ENCODE measurements around the gene ARHGAP10. TPM values are rescaled to one million over a fixed set of nuclear protein-coding genes. Genes with fewer than 3 reads are reported as not detected.
A peak's percentile ranks its signal among the peaks of the same experiment; 100 is the strongest.

The ARHGAP10 gene
- total and polyA plus RNA-seq, 5 donors from 2014 or later = 2.9 to 14.1 (median 4.7) TPM

- no peaks in the 10 kb centered on the region for H3K36me3 ChIP-seq (ENCODE audit: control insufficient read depth, insufficient read depth, low read length)
- Mint-ChIP-seq H3K27ac (peak overlapping the region; percentile 88 to 98 (median 97)), H3K36me3 (peaks cover 4% of the 10 kb centered on the region), H3K4me3 (peak overlapping the region in 2 of 4 donors; percentile 15 to 21), H3K4me1 (peaks cover 35 to 96% (median 81%) of the 10 kb centered on the region in 4 donors), H3K27me3 (no peaks in the 10 kb centered on the region), H3K9me3 (peaks cover 0 to 14% (median 1%) of the 10 kb centered on the region in 7 donors)
- H3K4me1 ChIP-seq (ENCODE audit: control insufficient read depth, insufficient read depth, low read length, poor library complexity, severe bottlenecking) = peaks cover 71% of the 10 kb centered on the region
- peaks cover 0 to 2% of the 10 kb centered on the region in 2 experiments for H3K9me3 ChIP-seq (ENCODE audit: control insufficient read depth in 2 of 2, low read length in 2 of 2)
- ATAC-seq (ENCODE audit: low read depth in 2 of 2) (no peak), DNase-seq (peak in 1 of 3 donors; percentile 51)
- H3K4me3 ChIP-seq (ENCODE audit: low read depth, low read length) = peak overlapping the region; percentile 0
- H3K27ac ChIP-seq (ENCODE audit: insufficient read depth, low read length, poor library complexity, severe bottlenecking) = peak overlapping the region; percentile 66
- H3K27me3 ChIP-seq (ENCODE audit: control insufficient read depth, insufficient read depth, low read length) = no peaks in the 10 kb centered on the region
Measured at GRCh38 chr4:148055844-148056243, 324.0 kb downstream of the ARHGAP10 start.

- Mint-ChIP-seq H3K27me3 (no peaks in the 10 kb centered on the region), H3K4me1 (peaks cover 44 to 96% (median 81%) of the 10 kb centered on the region in 4 donors), H3K4me3 (peak overlapping the region; percentile 3 to 73 (median 60)), H3K9me3 (peaks cover 0 to 14% (median 1%) of the 10 kb centered on the region in 7 donors), H3K27ac (peak overlapping the region; percentile 79 to 97 (median 79)), H3K36me3 (peaks cover 4% of the 10 kb centered on the region)
- Histone ChIP-seq H3K4me3 (ENCODE audit: low read depth, low read length) (peak overlapping the region; percentile 28), H3K4me1 (ENCODE audit: control insufficient read depth, insufficient read depth, low read length, poor library complexity, severe bottlenecking) (peaks cover 65% of the 10 kb centered on the region), H3K36me3 (ENCODE audit: control insufficient read depth, insufficient read depth, low read length) (no peaks in the 10 kb centered on the region), H3K27ac (ENCODE audit: insufficient read depth, low read length, poor library complexity, severe bottlenecking) (peak overlapping the region; percentile 66), H3K27me3 (ENCODE audit: control insufficient read depth, insufficient read depth, low read length) (no peaks in the 10 kb centered on the region), H3K9me3 (ENCODE audit: control insufficient read depth in 2 of 2, low read length in 2 of 2) (peaks cover 0 to 2% of the 10 kb centered on the region in 2 experiments)
- ATAC-seq (ENCODE audit: low read depth in 2 of 2) (peak; percentile 52 to 63), DNase-seq (peak; percentile 13 to 90 (median 44))
Measured at GRCh38 chr4:148056879-148057278, 325.0 kb downstream of the ARHGAP10 start.

GRCh38 chr4:148057516-148057915, 325.6 kb downstream of the ARHGAP10 start:
- Mint-ChIP-seq H3K4me1 (peaks cover 41 to 96% (median 78%) of the 10 kb centered on the region in 4 donors), H3K27ac (peak overlapping the region; percentile 79 to 97 (median 79)), H3K4me3 (peak overlapping the region in 2 of 4 donors; percentile 24 to 61), H3K9me3 (peaks cover 0 to 14% (median 1%) of the 10 kb centered on the region in 7 donors), H3K27me3 (no peaks in the 10 kb centered on the region), H3K36me3 (peaks cover 4% of the 10 kb centered on the region)
- ATAC-seq (ENCODE audit: low read depth in 2 of 2) (no peak), DNase-seq (no peak)
- Histone ChIP-seq H3K36me3 (ENCODE audit: control insufficient read depth, insufficient read depth, low read length) (no peaks in the 10 kb centered on the region), H3K4me3 (ENCODE audit: low read depth, low read length) (no peak overlapping the region), H3K9me3 (ENCODE audit: control insufficient read depth in 2 of 2, low read length in 2 of 2) (peaks cover 0 to 2% of the 10 kb centered on the region in 2 experiments), H3K27me3 (ENCODE audit: control insufficient read depth, insufficient read depth, low read length) (no peaks in the 10 kb centered on the region), H3K4me1 (ENCODE audit: control insufficient read depth, insufficient read depth, low read length, poor library complexity, severe bottlenecking) (peaks cover 59% of the 10 kb centered on the region), H3K27ac (ENCODE audit: insufficient read depth, low read length, poor library complexity, severe bottlenecking) (peak overlapping the region; percentile 66)

GRCh38 chr4:148057984-148058859, 326.3 kb downstream of the ARHGAP10 start:
- no peak overlapping the region for H3K27ac ChIP-seq (ENCODE audit: insufficient read depth, low read length, poor library complexity, severe bottlenecking)
- H3K4me3 ChIP-seq (ENCODE audit: low read depth, low read length) = no peak overlapping the region
- ATAC-seq (ENCODE audit: low read depth in 2 of 2) (no peak), DNase-seq (no peak)
- H3K27me3 ChIP-seq (ENCODE audit: control insufficient read depth, insufficient read depth, low read length) = no peaks in the 10 kb centered on the region
- H3K4me1 ChIP-seq (ENCODE audit: control insufficient read depth, insufficient read depth, low read length, poor library complexity, severe bottlenecking) = peaks cover 52% of the 10 kb centered on the region
- peaks cover 0 to 14% (median 1%) of the 10 kb centered on the region in 7 donors for H3K9me3 Mint-ChIP-seq
- H3K36me3 Mint-ChIP-seq = peaks cover 4% of the 10 kb centered on the region
- H3K27me3 Mint-ChIP-seq = no peaks in the 10 kb centered on the region
- peaks cover 0 to 2% of the 10 kb centered on the region in 2 experiments for H3K9me3 ChIP-seq (ENCODE audit: control insufficient read depth in 2 of 2, low read length in 2 of 2)
- H3K36me3 ChIP-seq (ENCODE audit: control insufficient read depth, insufficient read depth, low read length) = no peaks in the 10 kb centered on the region
- H3K4me3 Mint-ChIP-seq = peak overlapping the region in 2 of 4 donors; percentile 14 to 24
- H3K27ac Mint-ChIP-seq = peak overlapping the region; percentile 79 to 97 (median 87)
- H3K4me1 Mint-ChIP-seq = peaks cover 37 to 92% (median 72%) of the 10 kb centered on the region in 4 donors

- H3K27me3 Mint-ChIP-seq = no peaks in the 10 kb centered on the region
- H3K9me3 Mint-ChIP-seq = peaks cover 0 to 14% (median 0%) of the 10 kb centered on the region in 7 donors
- Histone ChIP-seq H3K4me3 (ENCODE audit: low read depth, low read length) (peak overlapping the region; percentile 90), H3K27ac (ENCODE audit: insufficient read depth, low read length, poor library complexity, severe bottlenecking) (no peak overlapping the region), H3K9me3 (ENCODE audit: control insufficient read depth in 2 of 2, low read length in 2 of 2) (peaks cover 0 to 2% of the 10 kb centered on the region in 2 experiments), H3K4me1 (ENCODE audit: control insufficient read depth, insufficient read depth, low read length, poor library complexity, severe bottlenecking) (peaks cover 37% of the 10 kb centered on the region), H3K27me3 (ENCODE audit: control insufficient read depth, insufficient read depth, low read length) (no peaks in the 10 kb centered on the region), H3K36me3 (ENCODE audit: control insufficient read depth, insufficient read depth, low read length) (peaks cover 5% of the 10 kb centered on the region)
- H3K4me1 Mint-ChIP-seq = peaks cover 25 to 80% (median 57%) of the 10 kb centered on the region in 4 donors
- H3K4me3 Mint-ChIP-seq = peak overlapping the region; percentile 67 to 86 (median 80)
- DNase-seq (no peak), ATAC-seq (ENCODE audit: low read depth in 2 of 2) (no peak)
- peak overlapping the region; percentile 81 to 96 (median 94) for H3K27ac Mint-ChIP-seq
- H3K36me3 Mint-ChIP-seq = peaks cover 13% of the 10 kb centered on the region
Measured at GRCh38 chr4:148059617-148060180, 327.8 kb downstream of the ARHGAP10 start.

- no peaks in the 10 kb centered on the region for H3K27me3 ChIP-seq (ENCODE audit: control insufficient read depth, insufficient read depth, low read length)
- H3K27ac Mint-ChIP-seq = peak overlapping the region; percentile 89 to 97 (median 94)
- peaks cover 29% of the 10 kb centered on the region for H3K4me1 ChIP-seq (ENCODE audit: control insufficient read depth, insufficient read depth, low read length, poor library complexity, severe bottlenecking)
- H3K36me3 ChIP-seq (ENCODE audit: control insufficient read depth, insufficient read depth, low read length) = peaks cover 10% of the 10 kb centered on the region
- DNase-seq = peak in 2 of 3 donors; percentile 48 to 88
- peak overlapping the region; percentile 81 for H3K27ac ChIP-seq (ENCODE audit: insufficient read depth, low read length, poor library complexity, severe bottlenecking)
- ATAC-seq (ENCODE audit: low read depth in 2 of 2) = peak; percentile 67 to 78
- no peaks in the 10 kb centered on the region for H3K27me3 Mint-ChIP-seq
- peaks cover 0 to 14% (median 0%) of the 10 kb centered on the region in 7 donors for H3K9me3 Mint-ChIP-seq
- peaks cover 0 to 2% of the 10 kb centered on the region in 2 experiments for H3K9me3 ChIP-seq (ENCODE audit: control insufficient read depth in 2 of 2, low read length in 2 of 2)
- H3K36me3 Mint-ChIP-seq = peaks cover 21% of the 10 kb centered on the region
- H3K4me1 Mint-ChIP-seq = peaks cover 25 to 72% (median 53%) of the 10 kb centered on the region in 4 donors
- H3K4me3 Mint-ChIP-seq = peak overlapping the region; percentile 79 to 86 (median 84)
- peak overlapping the region; percentile 90 for H3K4me3 ChIP-seq (ENCODE audit: low read depth, low read length)
Measured at GRCh38 chr4:148060264-148061140, 328.6 kb downstream of the ARHGAP10 start.

GRCh38 chr4:148061141-148061481, 329.2 kb downstream of the ARHGAP10 start:
- Mint-ChIP-seq H3K9me3 (peaks cover 0 to 14% (median 0%) of the 10 kb centered on the region in 7 donors), H3K27ac (peak overlapping the region; percentile 89 to 97 (median 94)), H3K4me3 (peak overlapping the region; percentile 79 to 86 (median 84)), H3K27me3 (no peaks in the 10 kb centered on the region), H3K36me3 (peaks cover 27% of the 10 kb centered on the region), H3K4me1 (peaks cover 21 to 66% (median 47%) of the 10 kb centered on the region in 4 donors)
- Histone ChIP-seq H3K36me3 (ENCODE audit: control insufficient read depth, insufficient read depth, low read length) (peaks cover 10% of the 10 kb centered on the region), H3K4me3 (ENCODE audit: low read depth, low read length) (peak overlapping the region; percentile 90), H3K9me3 (ENCODE audit: control insufficient read depth in 2 of 2, low read length in 2 of 2) (peaks cover 0 to 2% of the 10 kb centered on the region in 2 experiments), H3K27me3 (ENCODE audit: control insufficient read depth, insufficient read depth, low read length) (no peaks in the 10 kb centered on the region), H3K27ac (ENCODE audit: insufficient read depth, low read length, poor library complexity, severe bottlenecking) (peak overlapping the region; percentile 81), H3K4me1 (ENCODE audit: control insufficient read depth, insufficient read depth, low read length, poor library complexity, severe bottlenecking) (peaks cover 23% of the 10 kb centered on the region)
- peak; percentile 34 to 38 for ATAC-seq (ENCODE audit: low read depth in 2 of 2)
- peak in 2 of 3 donors; percentile 24 to 66 for DNase-seq
